ENCODE measurements around the gene RNU6-8. TPM values are rescaled to one million over a fixed set of nuclear protein-coding genes. Genes with fewer than 3 reads are reported as not detected.

The RNU6-8 gene
- total RNA-seq, 1 experiment from 2014 or later = not detected

- H2AFZ ChIP-seq (ENCODE audit: low read length) = no peak overlapping the region
- no peak overlapping the region for H3K27ac ChIP-seq (ENCODE audit: insufficient read length, low read depth, low read length)
- H3K79me1 ChIP-seq (ENCODE audit: insufficient read depth, low read depth, low read length, poor library complexity, severe bottlenecking) = no peaks in the 10 kb centered on the region
- Mint-ChIP-seq H3K4me1 (no peaks in the 10 kb centered on the region), H3K36me3 (ENCODE audit: insufficient read depth in 1 of 3, low read depth in 3 of 3) (no peaks in the 10 kb centered on the region), H3K27me3 (ENCODE audit: low read depth) (peaks cover 1% of the 10 kb centered on the region; the same call in 1 of the 2 replicates), H3K9me3 (peaks cover 3% of the 10 kb centered on the region in 2 experiments; a peak in 1 of 5 replicates), H3K4me3 (no peak overlapping the region), H3K27ac (no peak overlapping the region)
- H2AK5ac ChIP-seq (ENCODE audit: insufficient read length, low read length) = no peak overlapping the region
- no peaks in the 10 kb centered on the region for H3K79me2 ChIP-seq (ENCODE audit: insufficient read depth, low read length)
- no peak overlapping the region for H3K4ac ChIP-seq (ENCODE audit: low read depth, low read length)
- DNase-seq = no peak
- WGBS (ENCODE audit: extremely low coverage, insufficient read length, low lambda C conversion rate) = no CpG with 5 or more reads among the region's 5 CpGs
- H4K91ac ChIP-seq (ENCODE audit: insufficient read length, low read depth, low read length) = no peak overlapping the region
- H3K27me3 ChIP-seq (ENCODE audit: insufficient read depth, low read length) = no peaks in the 10 kb centered on the region
- no peak overlapping the region for H3K56ac ChIP-seq (ENCODE audit: insufficient read length, low read depth, low read length)
- no peak overlapping the region for H4K8ac ChIP-seq (replicated peaks; ENCODE audit: insufficient read length, low read depth, low read length)
- H3K9me3 ChIP-seq (ENCODE audit: control insufficient read depth, low read depth, low read length) = no peaks in the 10 kb centered on the region
- H3K9ac ChIP-seq (ENCODE audit: extremely low read depth, insufficient read length, low read length) = no peak overlapping the region
- H4K20me1 ChIP-seq (ENCODE audit: control insufficient read depth, insufficient read depth, insufficient read length) = no peaks in the 10 kb centered on the region
- no peak overlapping the region for H4K5ac ChIP-seq (ENCODE audit: insufficient read length, low read depth, low read length)
- H3K4me1 ChIP-seq (ENCODE audit: insufficient read depth, low read length) = no peaks in the 10 kb centered on the region
- no peak overlapping the region for H2BK20ac ChIP-seq (ENCODE audit: low read depth, low read length, poor library complexity, severe bottlenecking)
- no peak overlapping the region for H3K23ac ChIP-seq (ENCODE audit: insufficient read length, low read depth, low read length)
- H2BK12ac ChIP-seq (ENCODE audit: insufficient read length, low read depth, low read length) = no peak overlapping the region
- H2BK15ac ChIP-seq (ENCODE audit: low read depth, low read length) = no peak overlapping the region
- no peak overlapping the region for H3K14ac ChIP-seq (ENCODE audit: insufficient read depth, low read length)
- no peak overlapping the region for H3K4me2 ChIP-seq (ENCODE audit: insufficient read depth, insufficient read length, low read length)
- H3K18ac ChIP-seq (ENCODE audit: insufficient read length, low read depth, low read length) = no peak overlapping the region
- no peak overlapping the region for H3T11ph ChIP-seq (ENCODE audit: low read length)
- no peak overlapping the region for H2BK5ac ChIP-seq (ENCODE audit: insufficient read length, low read length)
- H3K23me2 ChIP-seq (ENCODE audit: insufficient read length, low read depth, low read length, poor library complexity, severe bottlenecking) = no peaks in the 10 kb centered on the region
- H2BK120ac ChIP-seq (ENCODE audit: low read depth, low read length, poor library complexity, severe bottlenecking) = no peak overlapping the region
- no peak for TF ChIP-seq CTCF (conservative IDR thresholded peaks at IDR 0.05)
Measured at GRCh38 chr14:32246751-32247150, 43.7 kb upstream of the RNU6-8 start.

Measured in H9 (cell line).